HG02588 (cell line): ENCODE measurements around the gene CCDC57.

Source experiments
- ATAC-seq: cut with Tn5 transposase; IDR thresholded peaks from one replicate; pipeline ENCODE4 v1.9.1; 2021; ENCODE audit warnings: mild to moderate bottlenecking, moderate library complexity; ENCODE audit not compliant: unreplicated experiment

Gene CCDC57

DNA sequence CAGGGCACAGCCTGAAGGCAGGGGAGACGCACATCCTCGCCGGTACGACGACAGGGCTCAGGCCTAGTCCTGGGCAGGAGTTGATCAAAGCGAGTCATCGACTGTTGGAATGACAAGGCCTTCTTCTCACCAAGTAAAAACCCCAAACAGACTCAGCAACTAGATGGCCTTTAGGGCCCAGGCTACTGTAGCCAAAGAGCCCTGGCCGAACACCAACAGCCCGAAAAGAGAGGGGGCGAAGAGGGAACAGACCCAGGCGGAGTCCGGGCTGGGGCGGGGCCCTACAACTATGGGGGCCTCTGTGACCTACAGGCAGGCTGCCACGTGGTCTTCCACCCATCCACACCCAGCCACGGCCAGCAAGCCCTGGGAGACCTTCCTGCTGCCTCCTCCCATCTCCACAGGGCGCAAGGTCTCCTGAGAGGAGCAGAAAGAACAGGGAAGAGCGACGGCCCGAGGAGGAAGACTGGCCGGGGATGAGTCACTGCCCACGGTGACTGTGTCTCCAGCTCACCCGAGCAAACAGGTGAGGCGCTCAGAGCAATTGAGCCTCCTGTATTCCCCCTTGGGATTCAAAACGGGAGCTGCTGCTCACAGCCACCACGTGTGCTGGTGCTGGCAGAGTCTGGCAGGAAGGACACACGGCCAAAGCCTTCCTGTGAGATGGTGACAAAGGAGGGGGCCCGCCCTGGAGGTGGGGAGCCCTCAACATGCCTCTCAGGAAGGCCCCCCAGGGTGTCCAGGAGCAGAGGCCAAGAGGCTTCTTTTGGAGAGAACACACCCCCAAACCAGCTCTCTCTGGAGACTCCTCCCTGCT lies 33.9 kb upstream of the CCDC57 start:
- ATAC-seq, result no peak

DNA sequence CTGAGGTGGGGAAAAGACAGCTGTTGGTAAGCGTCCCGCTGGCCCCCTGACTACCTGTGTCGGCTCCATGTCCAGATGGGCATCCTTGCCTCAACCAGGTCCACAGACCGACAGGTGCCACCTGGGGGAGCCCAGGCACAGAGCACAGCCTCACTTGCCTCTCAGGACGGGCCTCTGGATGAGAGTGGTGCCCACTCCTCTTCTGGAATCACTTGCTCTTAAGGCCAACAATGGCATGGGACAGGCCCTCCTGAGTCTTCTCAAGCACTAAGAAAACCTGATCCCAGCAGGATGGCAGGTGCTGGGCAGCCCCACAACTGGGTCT lies 33.4 kb upstream of the CCDC57 start:
- ATAC-seq, result no peak

DNA sequence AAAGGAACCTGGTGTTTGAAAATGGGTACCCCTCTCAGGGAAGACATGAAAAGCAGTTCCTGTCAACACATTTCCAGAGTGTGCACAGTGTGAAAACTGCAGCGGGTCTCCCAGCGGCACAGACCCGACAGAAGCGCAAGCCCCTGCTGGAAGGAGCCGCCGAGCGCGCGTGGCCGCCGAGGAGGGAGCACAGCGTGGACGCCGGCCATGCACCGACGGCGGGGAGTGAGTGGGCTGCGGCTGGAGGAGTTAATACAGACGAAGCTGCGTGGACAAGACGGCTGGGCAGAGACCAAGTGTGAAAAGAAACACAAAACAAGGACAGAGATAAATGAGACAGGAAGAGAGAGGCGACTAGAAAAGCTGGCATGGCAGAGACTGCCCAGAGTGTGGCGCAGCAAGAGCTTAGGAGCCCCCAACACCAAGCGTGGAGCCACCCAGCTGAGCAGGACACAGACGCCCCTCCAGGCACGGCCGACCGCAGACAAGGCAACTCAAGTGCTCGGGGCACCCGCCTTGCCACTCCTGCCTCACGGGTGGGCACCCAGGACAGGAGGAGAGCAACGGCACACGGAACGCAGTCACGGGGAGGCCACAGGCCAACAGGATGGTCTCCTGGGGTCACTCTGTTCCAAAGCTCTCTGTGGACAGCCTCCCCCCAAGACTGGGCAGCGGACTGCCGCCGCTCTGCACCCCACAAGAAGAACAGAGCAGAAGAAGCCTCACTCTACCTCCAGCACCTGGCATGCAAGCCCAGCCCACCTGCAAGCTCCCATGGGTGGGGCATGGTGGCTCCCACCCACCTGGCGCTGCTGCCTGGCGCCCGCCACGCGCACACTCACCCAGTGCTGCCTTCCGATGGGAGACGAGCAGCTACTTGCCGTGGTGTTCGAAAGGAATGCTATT lies 32.7 kb upstream of the CCDC57 start:
- no peak for ATAC-seq

DNA sequence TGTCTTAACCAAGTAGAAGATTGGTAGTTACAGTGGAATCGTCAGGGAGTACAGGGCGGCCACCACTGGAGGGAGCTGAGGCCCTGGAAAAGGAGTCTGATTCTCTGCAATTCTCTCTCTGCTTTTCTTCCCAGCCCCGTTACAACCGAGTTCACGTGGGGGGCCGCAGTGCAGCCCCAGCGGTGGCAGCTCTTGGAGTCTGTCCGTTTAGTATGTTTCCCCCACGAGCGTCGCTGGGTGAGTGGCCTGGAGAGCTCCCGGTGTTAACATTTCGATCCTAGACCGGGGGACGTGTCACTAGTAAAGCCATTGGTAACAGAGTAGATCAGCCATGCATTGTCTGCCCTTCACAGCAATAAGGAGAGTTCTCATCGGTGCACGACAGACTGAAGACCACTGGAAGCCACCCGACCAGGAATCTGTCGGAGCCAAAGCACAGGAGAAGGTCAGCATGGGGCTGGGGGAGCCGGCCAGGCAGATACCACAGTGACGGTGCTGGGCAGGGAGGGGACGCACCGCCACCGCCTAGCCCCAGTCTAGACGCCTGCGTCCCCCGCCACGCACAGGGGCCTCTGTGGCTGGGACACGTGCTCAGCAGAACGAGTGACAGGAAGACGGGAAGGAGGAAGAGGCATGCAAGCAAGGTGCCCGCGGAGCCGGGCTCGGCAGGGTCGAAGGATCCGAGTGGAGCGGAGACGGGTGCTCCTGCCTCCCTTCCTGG lies 31.9 kb upstream of the CCDC57 start:
- no peak for ATAC-seq

DNA sequence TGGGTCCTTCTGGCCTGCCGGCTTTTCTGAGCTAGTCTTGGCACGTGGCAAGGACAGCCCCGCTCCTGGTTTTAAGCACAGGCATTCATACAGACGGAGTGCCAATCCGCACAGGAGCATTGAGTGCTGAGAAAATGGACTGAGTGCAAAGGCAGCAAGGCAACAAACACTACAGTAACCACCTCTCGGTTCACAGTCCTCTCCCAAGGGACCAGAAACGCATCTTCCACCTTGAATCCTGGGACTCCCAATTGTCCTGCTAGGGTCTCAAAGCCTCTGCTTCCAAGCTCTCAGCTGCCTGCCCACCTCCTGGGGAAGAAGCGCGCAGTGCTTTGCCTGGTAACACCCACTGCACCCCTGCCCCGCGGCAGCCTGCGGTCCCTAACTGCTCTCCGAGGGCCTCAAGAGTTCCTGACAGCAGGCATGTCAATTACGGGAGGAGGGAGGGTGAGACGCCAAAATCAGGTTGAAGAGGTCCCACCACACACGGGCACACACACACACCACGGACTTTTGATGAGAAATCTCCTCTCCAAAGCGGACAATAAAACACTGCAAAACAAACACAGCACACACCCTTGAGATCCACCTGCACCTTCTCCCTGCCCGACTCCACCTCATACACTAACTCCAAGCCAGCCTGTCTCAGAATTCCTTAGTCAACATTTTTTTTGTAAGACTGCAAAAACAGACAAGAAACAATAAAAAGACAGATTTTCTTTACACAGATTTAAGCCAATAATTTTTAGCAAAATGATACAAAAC lies 31.2 kb upstream of the CCDC57 start:
- no peak for ATAC-seq

DNA sequence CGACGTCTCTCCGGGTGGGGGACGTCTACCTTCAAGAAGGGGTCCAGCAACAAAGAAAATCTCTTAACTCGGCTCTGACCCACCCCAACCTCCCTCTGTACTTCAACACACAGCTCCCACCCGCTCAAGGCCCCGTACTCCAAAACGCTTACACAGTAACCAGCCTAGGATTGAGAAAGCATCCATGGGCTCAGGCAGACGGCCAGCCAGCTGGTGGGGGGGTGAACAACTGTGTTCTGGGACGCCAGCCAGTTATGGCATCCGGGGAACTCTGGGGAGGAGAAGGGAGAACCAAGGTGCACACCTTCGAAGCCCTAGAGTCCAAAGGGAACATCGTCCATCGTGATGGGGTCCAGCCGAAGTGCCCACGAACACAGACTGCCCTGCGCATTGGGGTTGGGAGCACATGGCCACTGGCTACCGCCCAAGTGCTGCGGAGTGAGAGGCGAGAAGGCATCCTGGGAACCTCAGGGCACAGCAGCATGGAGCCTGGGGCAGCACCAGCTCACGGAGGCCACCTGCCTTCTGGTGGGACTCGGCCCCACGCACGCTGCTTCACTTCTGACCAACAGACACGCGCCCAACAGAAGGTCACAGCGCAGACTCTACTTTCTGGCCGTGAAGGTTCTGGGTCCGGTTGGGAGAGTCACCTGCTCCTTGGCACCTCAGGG lies 30.5 kb upstream of the CCDC57 start:
- no peak for ATAC-seq

DNA sequence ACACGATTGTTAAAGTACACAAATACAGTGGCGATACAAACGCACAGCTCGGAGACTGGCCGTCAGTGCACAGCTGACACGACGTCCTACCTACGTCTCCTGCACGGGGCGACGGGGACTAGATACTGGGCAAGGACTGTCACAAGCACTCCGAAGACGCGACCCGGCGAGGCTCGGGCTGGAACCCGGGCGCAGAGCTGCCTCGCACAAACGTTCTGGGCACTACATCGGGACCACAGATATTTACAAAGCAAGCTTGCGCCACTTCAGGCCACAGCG lies 30.0 kb upstream of the CCDC57 start:
- ATAC-seq, result no peak

DNA sequence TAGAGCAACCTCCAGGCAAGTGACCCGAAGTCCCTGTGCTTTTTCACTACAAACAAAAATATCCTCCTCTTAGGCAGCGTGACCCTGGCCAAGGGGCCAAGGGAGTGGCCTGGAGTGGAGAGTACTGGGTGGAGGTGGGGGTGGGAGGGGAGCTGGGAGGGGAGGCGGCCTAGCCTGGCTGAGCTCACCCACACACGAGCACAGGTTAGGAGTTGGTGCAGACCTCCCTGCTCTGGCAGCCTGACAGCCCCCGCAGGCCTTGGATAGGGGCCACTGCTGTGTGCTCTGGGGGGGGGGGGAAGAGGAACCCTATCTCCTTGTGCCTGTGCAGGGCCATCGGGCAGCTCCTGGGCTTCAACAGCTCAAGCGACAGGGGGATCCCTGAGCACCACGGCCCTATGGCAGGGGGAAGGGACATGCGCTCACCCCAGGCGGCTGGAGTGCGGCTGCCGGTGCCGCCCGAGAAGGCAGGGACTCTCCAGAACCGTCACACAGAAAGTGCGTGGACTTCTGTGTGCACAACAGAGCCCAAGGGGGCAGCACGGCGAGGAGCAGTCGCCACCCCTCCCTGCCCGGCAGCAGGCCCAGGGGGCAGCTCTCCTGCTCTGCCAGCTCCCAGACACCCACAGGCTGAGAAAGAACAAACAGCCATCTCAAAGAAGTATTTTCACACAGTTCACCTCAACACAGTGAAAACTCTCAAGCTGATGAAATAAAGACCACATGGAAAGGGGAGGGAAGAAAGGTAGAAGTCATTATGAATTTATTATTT lies 29.5 kb upstream of the CCDC57 start:
- no peak for ATAC-seq

DNA sequence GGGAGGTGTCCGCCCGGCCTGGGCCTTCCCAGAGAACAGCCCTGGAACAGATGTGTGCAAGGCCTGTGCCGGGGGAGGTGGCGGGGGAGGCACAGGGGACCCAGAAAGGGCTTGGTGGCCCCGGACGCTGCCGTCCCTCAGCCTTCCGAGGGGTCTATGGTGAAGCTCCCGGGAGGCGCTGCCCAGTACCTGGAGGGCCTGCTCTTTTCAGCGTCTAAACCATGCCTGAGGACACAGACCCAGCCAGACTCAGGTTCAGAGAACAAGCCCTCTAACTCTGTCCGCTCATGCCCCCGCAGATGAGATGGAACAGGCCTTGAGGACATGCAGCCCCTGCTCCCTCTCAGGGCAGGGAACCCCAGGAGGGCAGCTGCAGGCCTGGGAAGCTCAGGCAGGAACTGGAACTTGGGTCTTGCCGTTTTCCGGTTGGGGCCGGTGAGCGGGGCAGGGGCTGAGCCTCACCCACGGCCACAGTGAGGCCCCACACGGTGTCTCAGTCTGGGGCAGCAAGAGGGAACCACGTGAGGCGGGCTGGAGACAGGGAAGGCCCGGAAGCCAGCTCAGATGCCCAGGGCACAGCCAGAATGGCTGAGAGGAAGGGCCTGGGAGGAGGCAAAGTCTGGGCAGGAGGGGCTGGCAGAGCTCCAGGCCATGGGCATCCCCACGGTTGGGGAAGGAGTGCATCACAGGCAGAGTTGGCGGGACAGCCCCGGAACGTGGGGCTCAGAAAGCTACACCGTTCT lies 28.7 kb upstream of the CCDC57 start:
- no peak for ATAC-seq

DNA sequence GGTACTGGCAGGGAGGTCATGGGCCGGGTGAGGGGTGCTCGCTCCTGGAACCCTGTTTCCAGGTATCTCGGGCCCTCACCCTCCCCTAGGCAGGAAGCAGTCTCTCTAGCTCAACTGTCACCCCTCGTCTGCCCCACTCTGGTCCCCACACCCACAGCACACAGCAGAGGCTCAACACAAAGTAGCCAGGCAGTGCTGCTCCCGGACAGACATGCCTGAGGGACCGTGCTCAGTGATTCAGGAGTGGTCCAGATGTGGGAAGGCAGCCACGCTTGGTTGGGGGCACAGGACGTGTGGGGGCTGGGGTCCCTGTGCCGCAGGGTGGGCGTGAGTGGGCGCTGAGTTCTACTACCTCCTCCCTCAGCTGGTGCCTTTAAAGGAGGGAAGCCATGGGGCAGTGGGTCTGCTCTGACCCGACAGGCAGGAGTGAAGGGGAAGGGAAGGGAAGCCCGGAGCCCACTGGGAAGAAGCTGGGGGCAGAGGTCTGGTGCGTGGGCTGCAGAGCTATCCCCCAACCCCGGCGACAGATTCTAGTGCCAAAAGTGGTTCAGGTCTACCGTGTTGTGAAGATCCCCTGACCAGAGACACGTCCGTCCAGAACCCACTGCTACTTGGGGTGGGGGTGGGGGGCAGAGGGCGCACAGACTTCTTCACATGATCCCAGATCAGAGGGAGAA lies 28.0 kb upstream of the CCDC57 start:
- no peak for ATAC-seq

DNA sequence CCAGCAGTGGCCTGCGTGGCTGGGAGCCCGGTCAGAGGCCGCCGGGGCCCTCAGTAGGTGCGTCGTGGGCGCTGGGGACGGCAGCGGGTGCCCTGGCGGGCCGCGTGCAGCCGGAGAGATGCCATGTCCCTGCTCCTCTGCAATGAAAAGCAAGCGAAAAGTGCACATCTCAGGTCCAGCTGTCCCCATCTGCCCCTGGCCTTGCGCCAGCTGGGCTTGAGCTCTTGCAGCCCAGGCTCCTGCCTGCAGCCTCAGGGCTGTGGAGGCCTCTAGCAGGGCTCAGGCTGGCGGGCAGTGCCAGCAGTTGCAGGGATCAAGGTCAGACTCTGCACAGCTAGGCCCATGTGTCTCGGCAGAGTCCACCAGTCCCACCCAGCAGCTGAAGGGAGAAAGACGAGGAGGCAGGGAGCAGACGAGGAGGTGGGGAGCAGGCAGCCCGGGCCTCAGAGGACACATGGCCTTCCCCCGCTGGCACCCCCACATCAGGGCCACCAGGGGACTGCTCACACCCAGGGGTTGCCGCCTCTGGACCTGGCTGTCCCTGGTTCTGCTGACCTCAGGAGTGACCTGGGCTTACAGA lies 27.4 kb upstream of the CCDC57 start:
- no peak for ATAC-seq

DNA sequence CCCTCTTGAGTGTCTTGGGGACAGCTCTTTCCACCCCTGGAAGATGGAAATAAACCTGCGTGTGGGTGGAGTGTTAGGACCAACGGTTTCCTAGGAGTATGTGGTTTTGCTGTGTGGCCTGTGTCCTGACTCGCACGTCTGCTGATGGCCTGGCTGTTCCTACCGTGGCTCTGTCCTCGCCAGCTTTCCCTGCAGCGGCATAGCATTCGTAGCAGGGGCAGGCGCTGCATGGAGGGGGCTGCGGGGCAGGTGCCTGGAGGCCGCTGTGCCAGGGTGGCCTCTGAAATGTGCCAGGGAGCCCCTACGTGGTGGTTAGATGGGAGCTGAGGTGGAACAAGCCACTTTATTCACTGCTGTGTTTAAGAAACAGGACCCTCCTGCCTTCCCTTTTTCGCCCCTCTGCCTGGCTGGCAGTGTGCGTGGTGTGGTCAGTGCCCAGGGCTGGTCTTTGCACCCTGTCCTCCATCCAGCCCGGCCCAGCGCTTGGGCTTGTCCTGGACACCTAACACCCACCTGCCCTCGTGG lies 26.8 kb upstream of the CCDC57 start:
- no peak for ATAC-seq

DNA sequence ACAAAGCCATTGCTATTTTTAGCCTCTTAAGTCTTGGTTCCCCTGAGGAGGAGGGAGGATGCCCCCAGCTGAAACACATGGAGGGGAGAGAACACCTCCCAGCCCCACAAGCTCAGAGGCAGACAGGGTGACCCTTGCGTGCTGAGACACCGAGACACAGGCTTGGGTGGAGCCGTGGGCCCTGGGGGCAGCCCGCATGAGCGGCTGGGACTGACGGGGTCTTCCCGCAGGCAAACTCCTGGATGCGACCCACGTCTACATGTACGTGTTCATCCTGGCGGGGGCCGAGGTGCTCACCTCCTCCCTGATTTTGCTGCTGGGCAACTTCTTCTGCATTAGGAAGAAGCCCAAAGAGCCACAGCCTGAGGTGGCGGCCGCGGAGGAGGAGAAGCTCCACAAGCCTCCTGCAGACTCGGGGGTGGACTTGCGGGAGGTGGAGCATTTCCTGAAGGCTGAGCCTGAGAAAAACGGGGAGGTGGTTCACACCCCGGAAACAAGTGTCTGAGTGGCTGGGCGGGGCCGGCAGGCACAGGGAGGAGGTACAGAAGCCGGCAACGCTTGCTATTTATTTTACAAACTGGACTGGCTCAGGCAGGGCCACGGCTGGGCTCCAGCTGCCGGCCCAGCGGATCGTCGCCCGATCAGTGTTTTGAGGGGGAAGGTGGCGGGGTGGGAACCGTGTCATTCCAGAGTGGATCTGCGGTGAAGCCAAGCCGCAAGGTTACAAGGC lies 26.0 kb upstream of the CCDC57 start:
- no peak for ATAC-seq

DNA sequence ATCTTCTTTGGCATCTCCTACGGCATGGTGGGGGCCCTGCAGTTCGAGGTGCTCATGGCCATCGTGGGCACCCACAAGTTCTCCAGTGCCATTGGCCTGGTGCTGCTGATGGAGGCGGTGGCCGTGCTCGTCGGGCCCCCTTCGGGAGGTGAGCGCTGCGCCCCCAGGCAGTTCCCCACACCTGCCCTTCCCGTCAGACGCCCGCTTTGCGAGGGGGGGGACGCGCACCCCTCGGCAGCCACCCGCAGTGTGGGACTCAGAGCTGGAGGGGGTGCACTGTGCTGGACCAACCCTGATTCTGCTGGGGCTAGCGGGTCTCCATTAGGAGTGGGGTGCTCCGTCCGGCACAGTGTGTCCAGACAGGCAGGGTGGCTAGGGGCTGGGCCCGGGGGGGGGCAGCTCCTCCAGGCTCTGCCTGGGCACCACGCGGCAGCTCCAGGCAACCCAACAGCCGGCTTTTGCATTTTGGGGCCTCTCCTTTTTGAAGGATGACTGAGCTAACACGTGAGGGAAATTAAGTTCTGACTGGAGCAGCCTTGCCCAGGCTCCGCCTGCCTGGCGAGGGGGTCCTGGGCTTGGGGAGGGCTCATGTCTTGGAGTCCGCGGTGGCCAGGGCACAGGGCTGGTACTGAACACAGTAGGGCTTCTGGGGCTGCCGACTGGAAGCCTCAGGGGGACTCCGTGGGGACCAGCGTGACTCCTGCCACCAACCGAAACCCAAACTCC lies 25.3 kb upstream of the CCDC57 start:
- ATAC-seq, result no peak

DNA sequence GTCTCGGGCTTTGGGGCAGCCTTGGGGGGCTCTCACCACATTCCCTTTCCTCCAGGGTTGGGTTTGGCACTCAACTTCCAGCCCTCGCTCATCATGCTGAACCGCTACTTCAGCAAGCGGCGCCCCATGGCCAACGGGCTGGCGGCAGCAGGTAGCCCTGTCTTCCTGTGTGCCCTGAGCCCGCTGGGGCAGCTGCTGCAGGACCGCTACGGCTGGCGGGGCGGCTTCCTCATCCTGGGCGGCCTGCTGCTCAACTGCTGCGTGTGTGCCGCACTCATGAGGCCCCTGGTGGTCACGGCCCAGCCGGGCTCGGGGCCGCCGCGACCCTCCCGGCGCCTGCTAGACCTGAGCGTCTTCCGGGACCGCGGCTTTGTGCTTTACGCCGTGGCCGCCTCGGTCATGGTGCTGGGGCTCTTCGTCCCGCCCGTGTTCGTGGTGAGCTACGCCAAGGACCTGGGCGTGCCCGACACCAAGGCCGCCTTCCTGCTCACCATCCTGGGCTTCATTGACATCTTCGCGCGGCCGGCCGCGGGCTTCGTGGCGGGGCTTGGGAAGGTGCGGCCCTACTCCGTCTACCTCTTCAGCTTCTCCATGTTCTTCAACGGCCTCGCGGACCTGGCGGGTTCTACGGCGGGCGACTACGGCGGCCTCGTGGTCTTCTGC lies 24.6 kb upstream of the CCDC57 start:
- ATAC-seq, result no peak
